Activated CD4-positive, alpha-beta memory T cell treated with anti-CD3 and anti-CD28 coated beads for 36 hours (primary cell): ENCODE data around the gene PSME2. TPM values are rescaled to one million over a fixed set of nuclear protein-coding genes. Genes with fewer than 3 reads are reported as not detected.
A peak's percentile ranks its signal among the peaks of the same experiment; 100 is the strongest.

Source experiments
- CTCF ChIA-PET: fragments of 350-600 bp; sonication (Branson Sonifier 250); formaldehyde crosslinking; loops from one replicate; lab custom pipeline; 2021; ENCODE audit warnings: antibody characterized with exemption, inconsistent platforms; lab: Charles Lee
- POLR2A ChIA-PET: fragments of 350-600 bp; sonication (Branson Sonifier 250); formaldehyde crosslinking; loops from one replicate; lab custom pipeline; 2021; ENCODE audit warnings: antibody characterized with exemption; lab: Charles Lee
- DNase-seq: peaks from one replicate; pipeline ENCODE4 v3.0.0-alpha.2; 2020
- H3K27ac Mint-ChIP-seq: one replicate; pipeline ENCODE4 v1.8.0; 2021; ENCODE audit warnings: mixed read lengths
- H3K27me3 Mint-ChIP-seq: one replicate; pipeline ENCODE4 v1.8.0; 2021; ENCODE audit warnings: mixed read lengths
- H3K36me3 Mint-ChIP-seq: one replicate; pipeline ENCODE4 v1.8.0; 2021; ENCODE audit warnings: mixed read lengths
- H3K4me1 Mint-ChIP-seq: one replicate; pipeline ENCODE4 v1.8.0; 2021; ENCODE audit warnings: low read depth, mixed read lengths
- H3K4me3 Mint-ChIP-seq: one replicate; pipeline ENCODE4 v1.8.0; 2021; ENCODE audit warnings: mild to moderate bottlenecking, mixed read lengths
- H3K9me3 Mint-ChIP-seq: one replicate; pipeline ENCODE4 v1.8.0; 2021; ENCODE audit warnings: mixed read lengths
- intact Hi-C: fragments of 100-400 bp; cut with micrococcal nuclease; formaldehyde crosslinking; loops from one replicate; pipeline ENCODE4 v1.15.1; 2023
- total RNA-seq, 2 experiments: library from RNA; stranded (reverse); gene quantifications; one replicate each; pipeline ENCODE4 v1.2.3, GENCODE V29; 2021

PSME2 gene
- total RNA-seq, 2 experiments from 2014 or later = 404 to 411 TPM

DNA sequence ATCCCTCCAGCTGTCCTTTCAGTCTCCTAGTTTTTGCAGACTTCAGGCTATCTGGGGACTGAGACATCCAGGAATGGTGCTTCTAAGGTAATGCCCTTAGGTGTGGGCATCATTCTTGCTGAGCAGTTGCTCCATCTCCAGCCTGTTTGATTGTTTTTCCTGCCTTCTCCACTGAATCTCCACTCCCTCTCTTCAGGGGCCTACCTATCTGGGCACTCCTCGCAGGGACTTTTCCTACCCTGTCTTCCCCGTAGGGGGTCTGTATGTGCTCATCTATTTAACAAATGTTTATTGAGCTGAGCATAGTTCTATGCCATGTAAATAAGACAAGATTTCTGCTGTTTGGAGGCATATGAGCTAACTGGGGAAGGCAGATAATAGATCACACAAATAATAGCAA, 13.4 kb downstream of the PSME2 start:
- H3K4me3 Mint-ChIP-seq = no peak overlapping the region
- no peak for DNase-seq
- peak overlapping the region; percentile 64 for H3K27ac Mint-ChIP-seq
- no peaks in the 10 kb centered on the region for H3K9me3 Mint-ChIP-seq
- peaks cover 35% of the 10 kb centered on the region for H3K4me1 Mint-ChIP-seq
- no peaks in the 10 kb centered on the region for H3K27me3 Mint-ChIP-seq
- ChIA-PET POLR2A (interaction anchor here (0.7 to 1.9 kb wide), 4 partner anchors 13 to 29 kb away, joined by 3 to 9 read pairs (median 4); partner anchors contain the start of genes DCAF11, IRF9 and NRL), CTCF (interaction anchor here (1.3 to 2.6 kb wide), 3 partner anchors 18 to 42 kb away, joined by 3 to 10 read pairs (median 5); partner anchors contain the start of genes DCAF11 and NRL)
- intact Hi-C loops = no loop called here
- peaks cover 15% of the 10 kb centered on the region for H3K36me3 Mint-ChIP-seq

DNA sequence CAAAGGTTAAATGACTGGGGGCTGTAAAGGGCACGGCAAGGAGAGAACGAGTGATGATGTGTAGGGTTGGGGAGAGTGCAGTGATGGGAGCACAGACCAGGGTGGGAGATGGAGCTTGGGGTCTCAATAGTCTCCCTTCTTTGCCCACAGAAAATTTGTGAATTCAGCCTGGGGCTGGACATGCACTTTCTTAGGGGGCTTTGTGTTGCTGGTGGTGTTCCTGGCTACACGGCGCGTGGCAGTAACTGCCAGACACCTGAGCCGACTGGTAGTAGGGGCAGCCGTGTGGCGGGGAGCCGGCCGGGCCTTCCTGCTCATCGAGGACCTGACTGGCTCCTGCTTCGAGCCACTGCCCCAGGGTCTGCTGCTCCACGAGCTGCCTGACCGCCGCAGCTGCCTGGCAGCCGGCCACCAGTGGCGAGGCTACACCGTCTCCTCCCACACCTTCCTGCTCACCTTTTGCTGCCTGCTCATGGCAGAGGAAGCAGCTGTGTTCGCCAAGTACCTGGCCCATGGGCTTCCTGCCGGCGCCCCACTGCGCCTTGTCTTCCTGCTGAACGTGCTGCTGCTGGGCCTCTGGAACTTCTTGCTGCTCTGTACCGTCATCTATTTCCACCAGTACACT, 14.2 kb downstream of the PSME2 start:
- peaks cover 8% of the 10 kb centered on the region for H3K36me3 Mint-ChIP-seq
- H3K4me1 Mint-ChIP-seq = peaks cover 29% of the 10 kb centered on the region
- no peaks in the 10 kb centered on the region for H3K27me3 Mint-ChIP-seq
- H3K4me3 Mint-ChIP-seq = peak overlapping the region; percentile 35
- peak; percentile 47 for DNase-seq
- POLR2A ChIA-PET = interaction anchor here (0.7 to 1.9 kb wide), 4 partner anchors 12 to 29 kb away, joined by 3 to 9 read pairs (median 4); partner anchors contain the start of genes DCAF11, IRF9 and NRL
- intact Hi-C loops = no loop called here
- no peaks in the 10 kb centered on the region for H3K9me3 Mint-ChIP-seq
- CTCF ChIA-PET = interaction anchor here (0.6 to 2.6 kb wide), 3 partner anchors 17 to 1202 kb away, joined by 3 to 10 read pairs (median 3); partner anchors contain the start of genes DCAF11 and NRL
- H3K27ac Mint-ChIP-seq = peak overlapping the region; percentile 72

DNA sequence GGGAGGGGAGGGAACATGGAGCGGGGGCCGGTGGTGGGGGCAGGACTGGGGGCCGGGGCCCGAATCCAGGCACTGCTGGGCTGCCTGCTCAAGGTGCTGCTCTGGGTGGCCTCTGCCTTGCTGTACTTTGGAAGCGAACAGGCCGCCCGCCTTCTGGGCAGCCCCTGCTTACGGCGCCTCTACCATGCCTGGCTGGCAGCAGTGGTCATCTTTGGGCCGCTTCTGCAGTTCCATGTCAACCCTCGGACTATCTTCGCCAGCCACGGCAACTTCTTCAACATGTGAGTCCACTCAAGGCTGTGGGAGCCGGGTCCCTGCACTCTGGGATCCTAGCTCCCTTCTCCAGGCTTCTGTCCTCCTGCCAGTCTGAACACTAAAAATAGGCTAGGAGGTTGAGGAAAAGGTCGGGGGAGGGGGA, 14.9 kb downstream of the PSME2 start:
- no peak for DNase-seq
- H3K9me3 Mint-ChIP-seq = no peaks in the 10 kb centered on the region
- CTCF ChIA-PET = interaction anchor here (1.3 kb wide), 1 partner anchor 17 kb away, joined by 3 read pairs; the partner anchor contains the start of genes DCAF11 and NRL
- peak overlapping the region; percentile 72 for H3K27ac Mint-ChIP-seq
- POLR2A ChIA-PET = no interaction called here
- no peak overlapping the region for H3K4me3 Mint-ChIP-seq
- no peaks in the 10 kb centered on the region for H3K27me3 Mint-ChIP-seq
- intact Hi-C loops = no loop called here
- H3K36me3 Mint-ChIP-seq = peaks cover 2% of the 10 kb centered on the region
- peaks cover 24% of the 10 kb centered on the region for H3K4me1 Mint-ChIP-seq

DNA sequence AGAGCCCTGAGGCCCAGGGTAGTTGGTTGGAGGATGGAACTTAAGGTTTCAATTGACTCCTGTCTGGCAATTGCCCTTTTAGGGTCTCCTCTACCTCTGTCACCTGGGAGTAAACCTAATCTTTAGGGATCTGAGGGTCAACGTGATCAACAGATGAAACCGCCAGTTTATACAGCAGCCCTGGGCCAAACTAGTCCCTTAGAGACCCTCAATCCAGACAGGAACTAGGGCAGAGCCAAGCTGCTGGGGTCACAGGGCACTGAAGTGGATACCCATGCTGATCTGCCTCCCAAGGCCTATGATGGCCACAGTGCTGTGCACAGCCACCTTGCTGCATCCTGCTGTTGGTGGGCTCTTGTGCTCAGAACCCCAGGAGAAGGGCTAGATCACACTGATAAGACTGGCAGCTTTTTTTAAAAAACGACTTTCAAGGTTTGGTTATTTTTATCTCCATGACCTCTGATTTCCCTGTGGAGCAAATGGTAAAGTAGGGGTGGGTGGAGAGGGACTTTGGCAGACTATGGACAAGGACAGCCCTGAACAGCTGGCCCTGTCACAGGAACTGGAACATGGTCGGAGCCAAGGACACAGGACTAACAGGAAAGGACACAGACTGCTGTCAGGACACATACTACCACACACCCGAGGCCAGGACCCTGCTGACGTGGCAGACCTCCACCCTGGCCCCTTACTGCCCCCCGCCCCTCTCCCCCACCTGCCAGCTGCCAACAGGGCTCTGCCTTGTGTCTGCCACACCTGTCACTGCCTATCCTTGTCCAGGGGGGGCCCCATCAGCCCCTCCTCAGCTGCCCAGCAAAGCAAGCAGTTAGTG, 15.5 kb downstream of the PSME2 start:
- no peak overlapping the region for H3K27ac Mint-ChIP-seq
- H3K9me3 Mint-ChIP-seq = no peaks in the 10 kb centered on the region
- intact Hi-C loops = no loop called here
- H3K36me3 Mint-ChIP-seq = no peaks in the 10 kb centered on the region
- DNase-seq = no peak
- ChIA-PET POLR2A (no interaction called here), CTCF (interaction anchor here (0.6 to 0.9 kb wide), 3 partner anchors 10 to 167 kb away, joined by 3 read pairs; partner anchors contain the start of gene EMC9)
- H3K27me3 Mint-ChIP-seq = no peaks in the 10 kb centered on the region
- peaks cover 24% of the 10 kb centered on the region for H3K4me1 Mint-ChIP-seq
- H3K4me3 Mint-ChIP-seq = no peak overlapping the region

DNA sequence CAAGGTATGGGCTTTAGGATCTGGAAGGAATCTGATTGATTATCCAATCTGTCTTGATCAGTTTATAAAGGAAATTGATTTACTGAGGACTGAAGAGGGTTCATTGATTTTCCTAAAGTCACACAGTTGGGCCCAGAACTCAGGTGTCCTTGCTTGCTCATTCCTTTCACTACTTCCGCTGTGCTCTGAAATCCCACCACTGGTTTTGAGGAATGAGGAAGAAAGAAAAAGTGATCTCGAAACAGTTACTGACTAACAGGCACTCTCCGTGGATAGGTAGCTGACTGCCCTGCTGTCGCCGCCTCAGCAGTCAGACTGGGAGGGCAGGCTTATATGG, 16.1 kb downstream of the PSME2 start, which contains the start of gene FITM1:
Gene FITM1, plus strand, starts transcription at position 280 of the 337 bp plus-strand sequence. CDS start 905 bp downstream, outside the sequence.
- ChIA-PET CTCF (interaction anchor here (0.8 to 0.9 kb wide), 2 partner anchors 11 to 72 kb away, joined by 3 read pairs; partner anchors contain the start of gene EMC9), POLR2A (no interaction called here)
- Mint-ChIP-seq H3K4me1 (peaks cover 22% of the 10 kb centered on the region), H3K27me3 (no peaks in the 10 kb centered on the region), H3K27ac (no peak within 1 kb of the TSS), H3K9me3 (no peaks in the 10 kb centered on the region), H3K36me3 (no peaks in the 10 kb centered on the region), H3K4me3 (no peak within 1 kb of the TSS)
- no peak for DNase-seq
- intact Hi-C loops = no loop called here

DNA sequence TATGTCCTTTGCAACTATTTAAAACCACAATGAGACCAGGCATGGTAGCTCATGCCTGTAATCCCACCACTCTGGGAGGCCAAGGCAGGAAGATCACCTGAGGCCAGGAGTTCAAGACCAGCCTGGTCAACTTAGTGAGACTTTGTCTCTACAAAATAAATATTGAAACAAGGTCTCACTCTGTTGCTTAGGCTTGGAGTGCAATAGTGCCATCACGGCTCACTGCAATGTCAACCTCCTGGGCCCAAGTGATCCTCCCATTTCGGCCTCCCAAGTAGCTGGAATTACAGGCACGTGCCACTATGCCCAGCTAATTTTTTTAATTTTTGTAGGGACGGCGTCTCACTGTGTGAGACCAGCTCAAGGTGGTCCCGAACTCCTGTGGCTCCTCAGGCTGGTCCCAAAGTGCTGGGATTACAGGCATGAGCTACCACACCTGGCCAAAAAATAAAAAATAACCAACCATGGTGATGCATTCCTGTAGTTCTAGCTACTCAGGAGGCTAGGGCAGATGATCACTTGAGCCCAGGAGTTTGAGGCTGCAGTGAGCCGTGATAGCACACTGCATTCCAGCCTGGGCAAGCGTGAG, 16.9 kb downstream of the PSME2 start:
- no peaks in the 10 kb centered on the region for H3K27me3 Mint-ChIP-seq

DNA sequence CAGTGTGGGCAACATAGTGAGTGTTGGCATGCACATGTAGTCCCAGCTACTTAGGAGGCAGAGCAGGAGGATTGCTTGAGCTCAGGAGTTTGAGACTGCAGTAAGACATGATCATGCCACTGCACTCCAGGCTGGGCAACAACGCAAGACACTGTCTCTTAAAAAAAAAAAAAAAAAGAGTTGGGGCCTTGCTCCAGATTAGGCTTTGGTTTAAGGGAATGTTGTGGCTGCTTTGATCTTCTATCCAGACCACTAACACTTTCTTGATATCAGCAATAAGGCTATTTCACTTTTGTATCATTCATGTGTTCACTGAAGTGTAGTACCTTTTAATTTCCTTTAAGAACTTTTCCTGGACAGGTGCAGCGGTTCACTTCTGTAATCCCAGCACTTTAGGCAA, 18.7 kb downstream of the PSME2 start:
- CTCF ChIA-PET = interaction anchor here (0.6 to 1.7 kb wide), 2 partner anchors 18 to 19 kb away, joined by 3 read pairs; no protein-coding TSS in a partner anchor
- Mint-ChIP-seq H3K27me3 (no peaks in the 10 kb centered on the region), H3K4me1 (peaks cover 12% of the 10 kb centered on the region), H3K4me3 (no peak overlapping the region), H3K36me3 (peaks cover 5% of the 10 kb centered on the region), H3K27ac (no peak overlapping the region), H3K9me3 (no peaks in the 10 kb centered on the region)
- POLR2A ChIA-PET = interaction anchor here (4.9 kb wide), 1 partner anchor 12 kb away, joined by 27 read pairs; the partner anchor contains the start of genes DCAF11 and NRL
- intact Hi-C loops = no loop called here
- no peak for DNase-seq

More for the DNA sequence above, 16.9 kb downstream of the PSME2 start:
- no peaks in the 10 kb centered on the region for H3K36me3 Mint-ChIP-seq
- no peak for DNase-seq
- POLR2A ChIA-PET = interaction anchor here (0.6 kb wide), 1 partner anchor 17 kb away, joined by 3 read pairs; the partner anchor contains the start of gene PSME2
- H3K27ac Mint-ChIP-seq = no peak overlapping the region
- peaks cover 18% of the 10 kb centered on the region for H3K4me1 Mint-ChIP-seq
- H3K9me3 Mint-ChIP-seq = no peaks in the 10 kb centered on the region
- CTCF ChIA-PET = interaction anchor here (0.7 kb wide), 1 partner anchor 38 kb away, joined by 3 read pairs; no protein-coding TSS in a partner anchor
- intact Hi-C loops = no loop called here
- H3K4me3 Mint-ChIP-seq = no peak overlapping the region

DNA sequence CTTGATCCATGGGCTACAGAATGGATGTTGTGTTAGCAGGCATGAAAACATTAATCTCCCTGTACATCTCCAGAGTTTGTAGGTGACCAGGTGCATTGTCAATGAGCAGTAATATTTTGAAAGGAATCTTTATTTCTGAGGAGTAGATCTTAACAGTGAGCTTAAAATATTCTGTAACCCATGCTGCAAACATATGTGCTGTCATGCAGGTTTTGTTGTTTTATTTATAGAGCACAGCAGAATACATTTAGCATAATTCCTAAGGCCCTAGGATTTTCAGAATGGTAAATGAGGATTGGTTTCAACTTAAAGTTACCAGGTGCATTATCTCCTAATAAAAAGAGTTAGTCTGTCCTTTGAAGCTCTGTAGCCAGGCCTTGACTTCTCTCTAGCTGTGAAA, 19.5 kb downstream of the PSME2 start:
- H3K36me3 Mint-ChIP-seq = peaks cover 9% of the 10 kb centered on the region
- H3K27me3 Mint-ChIP-seq = no peaks in the 10 kb centered on the region
- ChIA-PET POLR2A (interaction anchor here (1.2 to 4.9 kb wide), 3 partner anchors 9 to 20 kb away, joined by 3 to 27 read pairs (median 8); partner anchors contain the start of genes DCAF11, NRL, PSME1 and PSME2), CTCF (interaction anchor here (0.6 to 1.7 kb wide), 2 partner anchors 17 to 19 kb away, joined by 3 read pairs; no protein-coding TSS in a partner anchor)
- no peak for DNase-seq
- H3K27ac Mint-ChIP-seq = no peak overlapping the region
- no peak overlapping the region for H3K4me3 Mint-ChIP-seq
- H3K4me1 Mint-ChIP-seq = peaks cover 5% of the 10 kb centered on the region
- H3K9me3 Mint-ChIP-seq = no peaks in the 10 kb centered on the region
- intact Hi-C loops = no loop called here

DNA sequence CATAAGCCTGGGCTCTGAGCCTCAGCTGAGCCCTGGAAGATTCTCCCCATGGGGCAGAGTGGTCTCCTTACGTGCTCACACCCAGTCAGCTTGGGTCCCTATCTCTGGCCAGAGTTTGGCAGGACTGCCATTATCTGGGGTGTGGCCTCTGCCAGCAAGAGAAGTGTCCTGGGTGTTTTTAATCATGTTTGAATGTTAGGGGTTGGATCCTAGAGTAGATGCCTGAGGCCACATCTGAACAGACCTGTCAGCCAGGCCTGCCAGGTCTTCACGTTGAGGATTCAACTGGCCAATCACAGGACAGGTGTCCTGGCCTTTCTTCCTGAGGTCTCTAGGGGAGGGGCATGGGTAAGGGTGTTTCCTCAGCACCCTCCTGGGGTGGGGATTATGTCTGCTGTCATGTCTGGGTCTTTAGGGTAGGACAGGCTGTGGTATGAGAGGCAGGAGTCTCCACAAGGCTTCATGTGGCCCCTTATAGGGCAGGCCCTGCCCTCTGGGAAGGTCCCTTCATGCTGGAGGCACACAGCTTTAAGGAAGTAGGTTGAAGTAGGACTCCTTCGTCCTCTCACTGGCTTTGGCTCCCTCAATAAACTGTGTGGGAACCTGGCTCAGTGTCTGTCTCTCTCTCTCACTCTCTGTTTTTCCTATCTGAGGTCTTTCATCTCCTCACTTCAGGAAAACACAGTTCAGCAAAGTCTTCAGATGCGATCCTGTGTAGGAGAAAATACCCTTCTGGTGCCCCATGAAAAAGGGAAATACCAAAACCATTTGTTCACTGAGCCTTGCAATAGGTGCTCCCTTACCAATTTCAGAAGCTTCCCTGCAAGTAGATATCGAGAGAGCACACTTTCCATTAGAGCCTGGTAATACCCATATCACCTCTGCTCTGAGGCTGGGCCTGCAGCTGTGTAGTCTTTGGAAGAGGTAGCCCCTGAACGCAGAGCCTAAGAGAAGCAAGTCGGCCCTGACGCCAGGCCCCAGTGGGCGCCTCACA, 22.7 kb downstream of the PSME2 start:
- ChIA-PET POLR2A (interaction anchor here (0.6 to 4.9 kb wide), 3 partner anchors 8 to 91 kb away, joined by 3 to 27 read pairs (median 4); partner anchors contain the start of genes DCAF11, NRL and PSME1), CTCF (interaction anchor here (0.8 to 1.5 kb wide), 4 partner anchors 12 to 38 kb away, joined by 3 to 5 read pairs (median 4); partner anchors contain the start of genes IRF9 and PSME1)
- H3K4me1 Mint-ChIP-seq = no peaks in the 10 kb centered on the region
- H3K27me3 Mint-ChIP-seq = no peaks in the 10 kb centered on the region
- peaks cover 25% of the 10 kb centered on the region for H3K36me3 Mint-ChIP-seq
- DNase-seq = no peak
- intact Hi-C loops = no loop called here
- no peaks in the 10 kb centered on the region for H3K9me3 Mint-ChIP-seq
- no peak overlapping the region for H3K4me3 Mint-ChIP-seq
- no peak overlapping the region for H3K27ac Mint-ChIP-seq

DNA sequence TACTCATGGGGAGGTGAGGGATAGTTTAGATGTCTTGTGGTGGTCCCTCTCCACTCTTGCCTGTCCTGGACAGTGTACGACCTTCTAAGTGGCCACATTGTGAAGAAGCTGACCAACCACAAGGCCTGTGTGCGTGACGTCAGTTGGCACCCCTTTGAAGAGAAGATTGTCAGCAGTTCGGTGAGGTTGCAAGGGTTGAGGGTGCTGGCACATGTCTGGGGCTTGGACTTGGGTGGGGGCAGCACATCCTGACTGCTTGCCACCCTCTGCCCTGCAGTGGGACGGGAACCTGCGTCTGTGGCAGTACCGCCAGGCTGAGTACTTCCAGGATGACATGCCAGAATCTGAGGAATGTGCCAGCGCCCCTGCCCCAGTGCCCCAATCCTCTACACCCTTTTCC, 23.5 kb downstream of the PSME2 start:
- Mint-ChIP-seq H3K4me1 (no peaks in the 10 kb centered on the region), H3K4me3 (no peak overlapping the region), H3K36me3 (peaks cover 29% of the 10 kb centered on the region), H3K27me3 (no peaks in the 10 kb centered on the region), H3K9me3 (no peaks in the 10 kb centered on the region), H3K27ac (no peak overlapping the region)
- intact Hi-C loops = no loop called here
- CTCF ChIA-PET = interaction anchor here (1.5 kb wide), 1 partner anchor 13 kb away, joined by 3 read pairs; the partner anchor contains the start of gene PSME1
- no peak for DNase-seq
- POLR2A ChIA-PET = no interaction called here
